SU-DHL-6 (cell line): Measurements from ENCODE around the gene MOSMO.

ENCODE experiments used
- H2AFZ ChIP-seq: fragments of 200-600 bp; sonication (generic); 2 replicates; pipeline ENCODE4 v1.6.1; 2014; ENCODE audit warnings: low read depth, mild to moderate bottlenecking, moderate library complexity, mixed read lengths, antibody characterized with exemption, low read length; ENCODE audit not compliant: severe bottlenecking
- H3F3A ChIP-seq: fragments of 200-600 bp; shearing (Covaris generic); 2 replicates; pipeline ENCODE4 v1.6.0; 2016; ENCODE audit warnings: antibody characterized with exemption, mild to moderate bottlenecking; ENCODE audit not compliant: insufficient read depth
- H3K27ac ChIP-seq: fragments of 200-600 bp; sonication (generic); 2 replicates; pipeline ENCODE4 v1.5.1; 2016; ENCODE audit warnings: low read depth, mild to moderate bottlenecking, low read length, moderate library complexity, mixed read lengths
- H3K27me3 ChIP-seq: fragments of 200-600 bp; sonication (generic), shearing (Covaris generic); 2 replicates; pipeline ENCODE4 v1.6.0; 2014; ENCODE audit warnings: mild to moderate bottlenecking, low read length
- H3K36me3 ChIP-seq: fragments of 200-600 bp; sonication (generic); 2 replicates; pipeline ENCODE4 v1.6.1; 2014; ENCODE audit warnings: mild to moderate bottlenecking, low read length, mixed read lengths
- H3K4me2 ChIP-seq: fragments of 300-600, 200-600 bp; shearing (Covaris generic), sonication (generic); 2 replicates; pipeline ENCODE4 v1.6.0; 2014; ENCODE audit warnings: low read length, low read depth, mild to moderate bottlenecking; ENCODE audit not compliant: poor library complexity, severe bottlenecking
- H3K4me3 ChIP-seq: fragments of 200-600 bp; sonication (generic); 2 replicates; pipeline ENCODE4 v1.5.1; 2014; ENCODE audit warnings: antibody characterized with exemption, low read length, mild to moderate bottlenecking, mixed read lengths; ENCODE audit not compliant: insufficient read depth, poor library complexity, severe bottlenecking
- H3K79me2 ChIP-seq: fragments of 200-600 bp; sonication (generic); 2 replicates; pipeline ENCODE4 v1.6.1; 2014; ENCODE audit warnings: mild to moderate bottlenecking, low read length, moderate library complexity; ENCODE audit not compliant: insufficient read depth
- H3K9ac ChIP-seq: fragments of 200-600 bp; sonication (generic); 2 replicates; pipeline ENCODE4 v1.7.0; 2014; ENCODE audit warnings: mild to moderate bottlenecking, low read length
- H3K9me2 ChIP-seq: fragments of 200-600 bp; sonication (generic); replicated peaks from 2 replicates; pipeline ENCODE4 v1.6.1; 2014; ENCODE audit warnings: low read length; ENCODE audit not compliant: insufficient read depth
- H3K9me3 ChIP-seq: fragments of 200-600 bp; sonication (generic); 2 replicates; pipeline ENCODE4 v1.6.1; 2014; ENCODE audit warnings: low read length, mixed read lengths; ENCODE audit not compliant: insufficient read depth
- H4K20me1 ChIP-seq: fragments of 200-600 bp; sonication (generic); 2 replicates; pipeline ENCODE4 v1.6.1; 2014; ENCODE audit warnings: low read depth, mild to moderate bottlenecking, antibody characterized with exemption, low read length, moderate library complexity, mixed read lengths
- EZH2phosphoT487 ChIP-seq: fragments of 200-600 bp; sonication (generic), shearing (Covaris generic); conservative IDR thresholded peaks from 2 replicates; pipeline ENCODE4 v1.6.1; 2018; ENCODE audit warnings: mild to moderate bottlenecking, antibody characterized with exemption, low read length, moderate library complexity, mixed read lengths
- TF ChIP-seq, protein P1 (sequence below): fragments of 200-600 bp; sonication (generic); IDR thresholded peaks from one replicate; pipeline ENCODE4 v1.5.1; 2017; ENCODE audit warnings: antibody characterized with exemption, mild to moderate bottlenecking, low read length, moderate library complexity; ENCODE audit not compliant: insufficient read depth, poor library complexity, severe bottlenecking

MOSMO gene

GRCh38 chr16:21973945-21974344 is 34.0 kb upstream of the MOSMO start:
- no peaks in the 10 kb centered on the region for H3K27me3 ChIP-seq
- H3K27ac ChIP-seq: no peak overlapping the region
- no peak overlapping the region for H3K4me3 ChIP-seq
- no peaks in the 10 kb centered on the region for H4K20me1 ChIP-seq
- no peak overlapping the region for H3K9ac ChIP-seq
- peaks cover 45% of the 10 kb centered on the region for H3K36me3 ChIP-seq
- H3K4me2 ChIP-seq: no peak overlapping the region
- H3K9me2 ChIP-seq: no peaks in the 10 kb centered on the region
- no peaks in the 10 kb centered on the region for H3K79me2 ChIP-seq
- TF ChIP-seq, protein P1, sequence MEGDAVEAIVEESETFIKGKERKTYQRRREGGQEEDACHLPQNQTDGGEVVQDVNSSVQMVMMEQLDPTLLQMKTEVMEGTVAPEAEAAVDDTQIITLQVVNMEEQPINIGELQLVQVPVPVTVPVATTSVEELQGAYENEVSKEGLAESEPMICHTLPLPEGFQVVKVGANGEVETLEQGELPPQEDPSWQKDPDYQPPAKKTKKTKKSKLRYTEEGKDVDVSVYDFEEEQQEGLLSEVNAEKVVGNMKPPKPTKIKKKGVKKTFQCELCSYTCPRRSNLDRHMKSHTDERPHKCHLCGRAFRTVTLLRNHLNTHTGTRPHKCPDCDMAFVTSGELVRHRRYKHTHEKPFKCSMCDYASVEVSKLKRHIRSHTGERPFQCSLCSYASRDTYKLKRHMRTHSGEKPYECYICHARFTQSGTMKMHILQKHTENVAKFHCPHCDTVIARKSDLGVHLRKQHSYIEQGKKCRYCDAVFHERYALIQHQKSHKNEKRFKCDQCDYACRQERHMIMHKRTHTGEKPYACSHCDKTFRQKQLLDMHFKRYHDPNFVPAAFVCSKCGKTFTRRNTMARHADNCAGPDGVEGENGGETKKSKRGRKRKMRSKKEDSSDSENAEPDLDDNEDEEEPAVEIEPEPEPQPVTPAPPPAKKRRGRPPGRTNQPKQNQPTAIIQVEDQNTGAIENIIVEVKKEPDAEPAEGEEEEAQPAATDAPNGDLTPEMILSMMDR: no peak
- TF ChIP-seq EZH2phosphoT487: no peak
- no peaks in the 10 kb centered on the region for H3F3A ChIP-seq
- H3K9me3 ChIP-seq: no peaks in the 10 kb centered on the region
- H2AFZ ChIP-seq: no peak overlapping the region

DNA sequence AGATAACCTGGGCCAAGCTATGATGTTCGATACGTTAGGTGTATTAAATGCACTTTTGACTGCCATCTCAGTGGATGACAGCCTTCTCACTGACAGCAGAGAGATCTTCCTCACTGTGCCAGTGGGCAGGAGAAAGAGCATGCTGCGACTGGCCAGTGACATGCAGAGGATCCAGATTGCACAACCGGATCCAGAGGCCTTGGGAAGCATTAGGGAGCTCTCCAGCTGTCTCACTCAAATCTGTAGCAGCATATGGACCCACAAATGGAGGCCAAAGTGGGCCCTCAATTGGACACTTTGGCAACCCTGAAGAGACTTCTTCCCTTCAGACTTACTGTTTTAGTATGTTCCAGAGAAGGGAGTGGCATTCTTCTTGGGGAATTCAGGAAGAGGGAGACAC is 27.9 kb upstream of the MOSMO start:
- no peaks in the 10 kb centered on the region for H3K9me3 ChIP-seq
- H4K20me1 ChIP-seq: no peaks in the 10 kb centered on the region
- TF ChIP-seq EZH2phosphoT487: no peak
- TF ChIP-seq, protein P1: no peak
- no peaks in the 10 kb centered on the region for H3K79me2 ChIP-seq
- H3K9me2 ChIP-seq: no peaks in the 10 kb centered on the region
- H3K27ac ChIP-seq: no peak overlapping the region
- H3K27me3 ChIP-seq: no peaks in the 10 kb centered on the region
- H2AFZ ChIP-seq: no peak overlapping the region
- H3K36me3 ChIP-seq: peaks cover 23% of the 10 kb centered on the region
- H3F3A ChIP-seq: peaks cover 5% of the 10 kb centered on the region; the same call in 1 of the 2 replicates
- H3K4me3 ChIP-seq: no peak overlapping the region
- H3K9ac ChIP-seq: no peak overlapping the region
- H3K4me2 ChIP-seq: no peak overlapping the region

GRCh38 chr16:21982108-21982507 is 25.8 kb upstream of the MOSMO start:
- Histone ChIP-seq H2AFZ (no peak overlapping the region), H3K9ac (no peak overlapping the region), H3K27ac (no peak overlapping the region), H3F3A (peaks cover 5% of the 10 kb centered on the region; the same call in 1 of the 2 replicates), H3K4me2 (no peak overlapping the region), H3K9me3 (no peaks in the 10 kb centered on the region), H3K9me2 (no peaks in the 10 kb centered on the region), H3K36me3 (peaks cover 12% of the 10 kb centered on the region), H3K79me2 (no peaks in the 10 kb centered on the region), H4K20me1 (no peaks in the 10 kb centered on the region), H3K27me3 (no peaks in the 10 kb centered on the region), H3K4me3 (no peak overlapping the region)
- TF ChIP-seq, protein P1: no peak
- TF ChIP-seq EZH2phosphoT487: no peak

DNA sequence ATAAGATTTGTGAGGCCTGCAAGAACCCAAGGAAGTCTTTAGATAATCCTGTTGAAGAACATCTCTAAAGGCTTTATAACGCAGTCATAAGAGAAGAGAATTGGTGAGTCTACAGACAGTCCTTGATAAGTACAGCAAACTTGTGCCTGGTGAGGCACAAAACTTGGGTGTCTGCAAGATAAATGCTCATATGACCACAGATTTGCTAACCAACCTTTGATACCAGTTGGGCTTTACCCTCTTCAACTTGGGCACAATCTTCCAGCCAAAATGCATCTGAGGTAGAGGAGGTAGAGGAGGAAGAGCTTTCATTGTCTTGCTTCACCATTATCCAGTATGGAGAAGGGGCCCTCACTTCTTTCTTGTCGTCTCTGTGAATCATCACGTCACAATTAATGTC is 23.8 kb upstream of the MOSMO start:
- Histone ChIP-seq H3K4me2 (no peak overlapping the region), H3K27ac (no peak overlapping the region), H3F3A (peaks cover 5% of the 10 kb centered on the region; the same call in 1 of the 2 replicates), H3K4me3 (no peak overlapping the region), H3K36me3 (peaks cover 12% of the 10 kb centered on the region), H2AFZ (no peak overlapping the region), H3K9ac (no peak overlapping the region), H3K9me2 (no peaks in the 10 kb centered on the region), H3K9me3 (no peaks in the 10 kb centered on the region), H4K20me1 (no peaks in the 10 kb centered on the region), H3K27me3 (no peaks in the 10 kb centered on the region), H3K79me2 (no peaks in the 10 kb centered on the region)
- no peak for TF ChIP-seq EZH2phosphoT487
- TF ChIP-seq, protein P1: no peak
